Right lobe of liver (tissue), 6 donors: Measurements from ENCODE around the gene GLYR1. TPM values are rescaled to one million over a fixed set of nuclear protein-coding genes. Genes with fewer than 3 reads are reported as not detected.

Experiments
- ATAC-seq, 4 donors: fragments of 200-7000 bp; cut with Tn5 transposase; one replicate each; pipeline ENCODE4 v1.9.1; 2020; ENCODE audit warnings: mild to moderate bottlenecking in 4 of 4, moderate library complexity in 4 of 4
- DNase-seq, 3 donors: peaks; one replicate each; pipeline ENCODE4 v3.0.0-alpha.2; 2020
- H3K27ac ChIP-seq, 3 donors: fragments of 200-600 bp; one replicate each; pipeline ENCODE4 v1.8.0; 2022
- H3K27me3 ChIP-seq, 2 donors: fragments of 200-600 bp; one replicate each; pipeline ENCODE4 v1.8.0; 2022
- H3K36me3 ChIP-seq, 4 donors: fragments of 200-600 bp; sonication (generic) in 1 of 4; one replicate each; pipeline versions ENCODE4 v1.5.1 to v1.8.0; 2017 to 2022; ENCODE audit warnings: control low read depth in 1 of 4
- H3K4me1 ChIP-seq, 4 donors: fragments of 200-600 bp; sonication (generic) in 1 of 4; one replicate each; pipeline versions ENCODE4 v1.5.1 to v1.8.0; 2017 to 2022; ENCODE audit warnings: control low read depth in 1 of 4
- H3K4me3 ChIP-seq, 3 donors: fragments of 200-600 bp; one replicate each; pipeline ENCODE4 v1.8.0; 2022
- H3K9me3 ChIP-seq, 4 donors: fragments of 200-600 bp; sonication (generic) in 1 of 4; one replicate each; pipeline versions ENCODE4 v1.5.1 to v1.8.0; 2017 to 2022; ENCODE audit warnings: control low read depth in 1 of 4
- CTCF ChIP-seq, 4 donors: fragments of 200-600 bp in 3 of 4; fragments of 450-650 bp in 1 of 4; IDR thresholded peaks; one replicate each; pipeline versions ENCODE4 v1.5.1 to v1.8.0; 2016 to 2022; ENCODE audit warnings: antibody characterized with exemption in 4 of 4, mild to moderate bottlenecking in 2 of 4
- POLR2A ChIP-seq: fragments of 450-650 bp; IDR thresholded peaks from one replicate; pipeline ENCODE4 v1.6.1; 2017; ENCODE audit warnings: antibody characterized with exemption, mild to moderate bottlenecking
- WGBS: methylation state at CpG from one replicate; pipeline ENCODE4 v1.1.6; 2018; ENCODE audit warnings: low coverage, low lambda C conversion rate; ENCODE audit not compliant: insufficient coverage; ENCODE audit errors: missing lambda C conversion rate; 5-methylcytosine and 5-hydroxymethylcytosine counted together
- intact Hi-C, 2 donors: fragments of 100-400 bp; cut with DNase I; formaldehyde crosslinking; loops; one replicate each; pipeline versions ENCODE4 v1.11.2 to v1.14.1; 2022
- total RNA-seq, 6 experiments: library from RNA; depleted of rRNA in 2 of 6; stranded (reverse); fragments of >200 nt in 2 of 6; fragmentation: NEBNext Ultra II Directional in 3 of 6; extraction: Animal tissue kit (Norgen Biotek cat#: 25700) in 3 of 6; gene quantifications; one replicate each; pipeline versions ENCODE4 v1.1.0 to v1.2.4, GENCODE V29; 2016 to 2023
- donor health status: DM: no; HTN: yes; CAD: no.
- donor health status: DM: no; HTN: no; CAD: no.
- donor health status: DM: no; HTN: no; CAD: no.
- donor health status: DM: no; HTN: yes; CAD: no.
- donor health status: DM: no; HTN: yes; CAD: no.

GLYR1 gene
- total RNA-seq, 6 experiments from 2014 or later = 33.1 to 55.2 (median 51.2) TPM

DNA sequence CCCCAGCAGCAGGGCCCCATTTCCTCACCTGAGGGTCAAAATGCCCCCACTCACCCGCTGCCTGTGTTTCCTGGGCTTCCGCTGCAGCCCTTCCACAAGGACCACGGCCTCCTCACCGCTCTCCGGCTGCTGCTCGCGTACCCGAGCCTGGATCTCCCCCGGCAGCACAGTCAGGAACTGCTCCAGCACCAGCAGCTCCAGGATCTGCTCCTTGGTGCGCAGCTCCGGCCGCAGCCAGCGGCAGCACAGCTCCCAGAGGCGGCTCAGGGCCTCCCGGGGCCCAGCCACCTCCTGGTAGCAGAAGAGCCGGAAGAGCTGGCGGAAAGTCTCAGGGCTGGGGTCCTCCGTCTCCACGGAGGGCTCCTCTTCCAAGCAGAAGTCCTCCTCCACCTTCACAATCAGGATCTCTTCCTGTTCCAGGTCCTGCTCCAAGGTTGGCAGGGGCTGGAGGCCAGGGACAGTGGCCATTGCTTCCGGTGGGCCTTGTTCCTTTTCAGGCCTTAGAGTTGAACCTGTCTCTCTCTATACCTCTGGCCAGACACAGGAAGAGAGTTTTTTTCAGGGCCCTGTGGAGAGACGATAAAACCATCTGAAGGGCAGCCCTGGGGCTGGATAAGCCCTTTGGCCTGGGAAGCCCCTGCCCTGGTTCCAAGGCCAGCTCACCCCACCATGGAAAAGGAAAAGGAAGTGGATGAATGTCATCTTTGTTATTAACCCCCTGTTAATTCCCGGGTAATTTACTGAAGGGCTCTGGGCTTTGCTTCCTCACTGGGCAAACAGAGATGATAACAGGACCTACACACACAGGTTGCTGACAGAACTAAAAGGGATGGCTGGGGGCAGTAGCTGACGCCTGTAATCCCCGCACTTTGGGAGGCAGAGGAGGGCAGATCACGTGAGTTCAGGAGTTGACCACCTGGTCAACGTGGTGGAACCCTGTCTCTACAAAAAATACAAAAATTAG is 81.3 kb downstream of the GLYR1 start:
- peaks cover 0 to 18% (median 4%) of the 10 kb centered on the region in 4 donors for H3K4me1 ChIP-seq
- WGBS = 15% methylated on average over 6 of the region's 26 CpGs
- ATAC-seq = no peak

GRCh38 chr16:4763791-4764190 is 83.3 kb downstream of the GLYR1 start:
- Histone ChIP-seq H3K27me3 (no peaks in the 10 kb centered on the region), H3K36me3 (peaks cover 0 to 43% (median 7%) of the 10 kb centered on the region in 4 donors), H3K27ac (no peak overlapping the region), H3K9me3 (no peaks in the 10 kb centered on the region), H3K4me1 (peaks cover 0 to 18% (median 4%) of the 10 kb centered on the region in 4 donors), H3K4me3 (no peak overlapping the region)
- 83% methylated on average over 2 of the region's 7 CpGs for WGBS
- DNase-seq (no peak), ATAC-seq (no peak)
- TF ChIP-seq CTCF (IDR thresholded peaks at IDR 0.05) = no peak
- no peak for TF ChIP-seq POLR2A
- intact Hi-C loops = no loop called here

More for the DNA sequence above, 81.3 kb downstream of the GLYR1 start:
- Histone ChIP-seq H3K27ac (peak overlapping the region in 1 of 3 donors; percentile 13), H3K4me3 (peak overlapping the region; percentile 97 to 99 (median 98)), H3K9me3 (no peaks in the 10 kb centered on the region), H3K27me3 (no peaks in the 10 kb centered on the region), H3K36me3 (peaks cover 0 to 27% (median 5%) of the 10 kb centered on the region in 4 donors)
- TF ChIP-seq CTCF (IDR thresholded peaks at IDR 0.05) = no peak
- TF ChIP-seq POLR2A = no peak
- DNase-seq = no peak
- intact Hi-C loops = no loop called here

DNA sequence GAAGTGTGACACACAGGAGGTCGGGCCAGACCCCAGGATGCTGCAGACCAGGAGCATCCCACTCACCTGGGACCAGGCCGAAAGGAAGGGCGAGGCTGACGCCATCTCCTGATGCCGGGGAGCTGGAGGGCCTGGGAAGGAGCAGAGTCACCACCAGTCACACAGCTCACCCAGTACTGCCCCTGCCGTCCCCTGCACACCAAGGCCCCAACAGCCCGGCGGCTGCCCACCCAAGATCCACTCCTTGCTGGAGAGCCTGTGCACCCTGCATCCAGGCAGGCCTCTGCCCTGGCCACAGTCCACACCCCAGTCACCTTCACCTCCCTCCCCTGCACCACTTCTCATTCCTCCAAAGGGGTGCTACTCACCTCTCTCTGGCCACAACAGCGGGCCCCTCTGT is 84.9 kb downstream of the GLYR1 start:
- ATAC-seq (no peak), DNase-seq (no peak)
- Histone ChIP-seq H3K27ac (no peak overlapping the region), H3K36me3 (peaks cover 0 to 55% (median 12%) of the 10 kb centered on the region in 4 donors), H3K4me3 (no peak overlapping the region), H3K27me3 (no peaks in the 10 kb centered on the region), H3K9me3 (no peaks in the 10 kb centered on the region), H3K4me1 (peaks cover 0 to 9% (median 0%) of the 10 kb centered on the region in 4 donors)
- no CpG with 5 or more reads among the region's 9 CpGs for WGBS
- intact Hi-C loops = no loop called here
- TF ChIP-seq POLR2A (no peak), CTCF (IDR thresholded peaks at IDR 0.05) (no peak)

- H3K27ac ChIP-seq = no peak overlapping the region
- no peaks in the 10 kb centered on the region for H3K9me3 ChIP-seq
- intact Hi-C loops = no loop called here
These were observed 86.7 kb downstream of the GLYR1 start for GRCh38 chr16:4760221-4760910.

More at GRCh38 chr16:4760221-4760910, 86.7 kb downstream of the GLYR1 start:
- 67% methylated on average over 5 of the region's 23 CpGs for WGBS
- DNase-seq (no peak), ATAC-seq (peak in 2 of 4 donors; percentile 15 to 33)
- H3K36me3 ChIP-seq = peaks cover 0 to 55% (median 12%) of the 10 kb centered on the region in 4 donors
- no peak for TF ChIP-seq CTCF (IDR thresholded peaks at IDR 0.05)
- TF ChIP-seq POLR2A = no peak
- H3K4me3 ChIP-seq = no peak overlapping the region
- H3K4me1 ChIP-seq = peaks cover 0 to 3% (median 0%) of the 10 kb centered on the region in 4 donors
- H3K27me3 ChIP-seq = no peaks in the 10 kb centered on the region
